GM18873 (cell line): ENCODE results near the gene ADAM10.

ENCODE experiments used
- ATAC-seq: cut with Tn5 transposase; IDR thresholded peaks from one replicate; pipeline ENCODE4 v1.9.1; 2021; ENCODE audit warnings: mild to moderate bottlenecking, moderate library complexity, moderate number of reproducible peaks; ENCODE audit not compliant: unreplicated experiment, low FRiP score

Gene ADAM10

GRCh38 chr15:58684036-58684710 is 65.3 kb downstream of the ADAM10 start:
- ATAC-seq, result no peak

GRCh38 chr15:58682234-58682633 is 67.3 kb downstream of the ADAM10 start:
- ATAC-seq, result no peak

GRCh38 chr15:58678683-58679082 is 70.8 kb downstream of the ADAM10 start:
- ATAC-seq, result no peak

GRCh38 chr15:58677426-58677825 is 72.1 kb downstream of the ADAM10 start:
- ATAC-seq, result no peak

GRCh38 chr15:58676766-58677165 is 72.7 kb downstream of the ADAM10 start:
- no peak for ATAC-seq

- no peak for ATAC-seq
Observed at GRCh38 chr15:58671186-58671585, 78.3 kb downstream of the ADAM10 start.

- ATAC-seq, result no peak
Observed at GRCh38 chr15:58669108-58669507, 80.4 kb downstream of the ADAM10 start.

- ATAC-seq, result no peak
Observed at GRCh38 chr15:58666957-58667356, 82.5 kb downstream of the ADAM10 start.

GRCh38 chr15:58665672-58666071 is 83.8 kb downstream of the ADAM10 start:
- no peak for ATAC-seq

GRCh38 chr15:58650102-58650501 is 99.4 kb downstream of the ADAM10 start:
- no peak for ATAC-seq

GRCh38 chr15:58649175-58649574 is 100.3 kb downstream of the ADAM10 start:
- no peak for ATAC-seq

- ATAC-seq, result no peak
Observed at GRCh38 chr15:58643996-58644395, 105.5 kb downstream of the ADAM10 start.

GRCh38 chr15:58641660-58642059 is 107.8 kb downstream of the ADAM10 start:
- no peak for ATAC-seq

- no peak for ATAC-seq
Observed at GRCh38 chr15:58639992-58640391, 109.5 kb downstream of the ADAM10 start.

- ATAC-seq, result no peak
Observed at GRCh38 chr15:58639002-58639756, 110.3 kb downstream of the ADAM10 start.

- no peak for ATAC-seq
Observed at GRCh38 chr15:58632789-58633188, 116.7 kb downstream of the ADAM10 start.

GRCh38 chr15:58631319-58631718 is 118.2 kb downstream of the ADAM10 start:
- no peak for ATAC-seq

- ATAC-seq, result no peak
Observed at GRCh38 chr15:58629625-58630024, 119.9 kb downstream of the ADAM10 start.

- ATAC-seq, result no peak
Observed at GRCh38 chr15:58628206-58628947, 121.1 kb downstream of the ADAM10 start.

GRCh38 chr15:58627701-58628100 is 121.8 kb downstream of the ADAM10 start:
- ATAC-seq, result no peak

GRCh38 chr15:58627046-58627445 is 122.5 kb downstream of the ADAM10 start:
- no peak for ATAC-seq
